ENCODE data around the gene MZF1.

DNA sequence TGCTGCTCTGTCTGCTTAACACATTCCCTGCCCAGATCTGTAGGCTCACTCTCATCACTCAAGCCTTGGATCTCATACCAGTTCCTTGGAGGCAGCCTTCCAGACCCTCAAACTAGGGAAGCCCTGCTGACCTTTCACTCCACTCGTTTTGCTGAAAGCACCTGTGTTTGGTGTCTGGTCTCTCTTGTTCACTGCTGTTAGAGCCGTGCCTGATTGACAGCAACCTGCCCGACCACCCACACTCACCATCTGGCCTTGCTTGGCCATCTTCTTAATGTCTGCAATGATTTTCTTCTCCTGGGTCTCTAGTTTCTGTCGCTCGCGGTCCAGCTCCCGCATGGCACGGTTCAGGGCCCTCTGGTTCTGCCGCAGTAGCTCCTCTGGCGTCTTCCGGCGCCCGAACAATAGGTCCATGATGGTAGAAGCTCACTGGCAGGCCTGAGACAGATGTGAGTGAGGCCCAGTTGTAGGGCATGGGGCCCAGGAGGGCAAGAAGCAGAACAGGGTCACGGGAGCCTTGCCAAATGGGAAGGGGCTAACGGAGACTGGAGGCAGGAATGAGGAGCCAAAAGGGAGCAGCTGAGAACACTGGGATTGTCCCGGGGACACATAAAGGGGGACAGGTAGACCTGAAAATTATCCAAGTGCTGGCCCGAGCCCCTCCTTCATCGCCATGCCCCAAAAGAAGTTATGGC, 19.2 kb downstream of the MZF1 start:
- TF ChIP-seq, protein P1, sequence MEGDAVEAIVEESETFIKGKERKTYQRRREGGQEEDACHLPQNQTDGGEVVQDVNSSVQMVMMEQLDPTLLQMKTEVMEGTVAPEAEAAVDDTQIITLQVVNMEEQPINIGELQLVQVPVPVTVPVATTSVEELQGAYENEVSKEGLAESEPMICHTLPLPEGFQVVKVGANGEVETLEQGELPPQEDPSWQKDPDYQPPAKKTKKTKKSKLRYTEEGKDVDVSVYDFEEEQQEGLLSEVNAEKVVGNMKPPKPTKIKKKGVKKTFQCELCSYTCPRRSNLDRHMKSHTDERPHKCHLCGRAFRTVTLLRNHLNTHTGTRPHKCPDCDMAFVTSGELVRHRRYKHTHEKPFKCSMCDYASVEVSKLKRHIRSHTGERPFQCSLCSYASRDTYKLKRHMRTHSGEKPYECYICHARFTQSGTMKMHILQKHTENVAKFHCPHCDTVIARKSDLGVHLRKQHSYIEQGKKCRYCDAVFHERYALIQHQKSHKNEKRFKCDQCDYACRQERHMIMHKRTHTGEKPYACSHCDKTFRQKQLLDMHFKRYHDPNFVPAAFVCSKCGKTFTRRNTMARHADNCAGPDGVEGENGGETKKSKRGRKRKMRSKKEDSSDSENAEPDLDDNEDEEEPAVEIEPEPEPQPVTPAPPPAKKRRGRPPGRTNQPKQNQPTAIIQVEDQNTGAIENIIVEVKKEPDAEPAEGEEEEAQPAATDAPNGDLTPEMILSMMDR (conservative IDR thresholded peaks at IDR 0.05; ENCODE audit: low read depth, low read length): no peak
- no peak for TF ChIP-seq EZH2 (IDR thresholded peaks at IDR 0.05; ENCODE audit: low read length, unreplicated experiment)
